ENCODE results near the gene BACE2.

DNA sequence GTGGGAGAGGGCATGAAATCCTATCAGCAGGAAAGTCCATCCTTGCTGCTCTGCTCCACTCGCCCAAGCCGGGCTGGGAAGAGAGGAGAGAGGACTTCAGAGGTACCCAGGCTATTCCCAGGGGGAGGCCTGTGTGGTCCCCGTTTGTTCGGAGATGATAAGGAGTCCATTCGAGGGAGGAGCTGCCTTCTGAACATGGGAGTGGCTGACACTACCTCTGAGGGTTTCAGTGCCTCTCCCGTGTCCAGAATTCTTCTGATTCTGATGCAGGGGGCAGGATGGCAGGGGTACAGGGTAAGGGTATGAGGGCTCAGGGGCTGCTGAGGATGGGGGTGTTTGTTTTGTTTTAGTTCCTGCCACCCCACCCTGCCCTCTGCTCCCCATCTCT is 40.4 kb downstream of the BACE2 start:
- no peak for TF ChIP-seq POLR2A (IDR thresholded peaks at IDR 0.05)
- TF ChIP-seq, protein P1, sequence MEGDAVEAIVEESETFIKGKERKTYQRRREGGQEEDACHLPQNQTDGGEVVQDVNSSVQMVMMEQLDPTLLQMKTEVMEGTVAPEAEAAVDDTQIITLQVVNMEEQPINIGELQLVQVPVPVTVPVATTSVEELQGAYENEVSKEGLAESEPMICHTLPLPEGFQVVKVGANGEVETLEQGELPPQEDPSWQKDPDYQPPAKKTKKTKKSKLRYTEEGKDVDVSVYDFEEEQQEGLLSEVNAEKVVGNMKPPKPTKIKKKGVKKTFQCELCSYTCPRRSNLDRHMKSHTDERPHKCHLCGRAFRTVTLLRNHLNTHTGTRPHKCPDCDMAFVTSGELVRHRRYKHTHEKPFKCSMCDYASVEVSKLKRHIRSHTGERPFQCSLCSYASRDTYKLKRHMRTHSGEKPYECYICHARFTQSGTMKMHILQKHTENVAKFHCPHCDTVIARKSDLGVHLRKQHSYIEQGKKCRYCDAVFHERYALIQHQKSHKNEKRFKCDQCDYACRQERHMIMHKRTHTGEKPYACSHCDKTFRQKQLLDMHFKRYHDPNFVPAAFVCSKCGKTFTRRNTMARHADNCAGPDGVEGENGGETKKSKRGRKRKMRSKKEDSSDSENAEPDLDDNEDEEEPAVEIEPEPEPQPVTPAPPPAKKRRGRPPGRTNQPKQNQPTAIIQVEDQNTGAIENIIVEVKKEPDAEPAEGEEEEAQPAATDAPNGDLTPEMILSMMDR (IDR thresholded peaks at IDR 0.05) = no peak
